Naive thymus-derived CD8-positive, alpha-beta T cell (primary cell): Measurements from ENCODE around the gene IRX5. TPM values are rescaled to one million over a fixed set of nuclear protein-coding genes. Genes with fewer than 3 reads are reported as not detected.

Experiments used
- ATAC-seq, 2 donors: fragments of 150-1000 bp; cut with Tn5 transposase in 1 of 2; sonication (Bioruptor Pico), chemical (Tn5 transposase) in 1 of 2; 1 replicate in 1 of 2; 2 replicates in 1 of 2; pipeline ENCODE4 v1.10.0; 2021; ENCODE audit warnings: mild to moderate bottlenecking in 2 of 2, moderate library complexity in 2 of 2
- POLR2A ChIA-PET: fragments of 350-600 bp; sonication (Branson Sonifier 250); formaldehyde crosslinking; loops from one replicate; lab custom pipeline; 2021; ENCODE audit warnings: antibody characterized with exemption; lab: Charles Lee
- DNase-seq, 10 donors: peaks; one replicate each; pipeline versions ENCODE4 v3.0.0 to v3.0.0-alpha.2; 2020 to 2022
- H3K27ac Mint-ChIP-seq, 10 donors: one replicate each; pipeline ENCODE4 v1.8.0; 2020 to 2022; ENCODE audit warnings: mild to moderate bottlenecking in 10 of 10, mixed read lengths in 10 of 10, moderate library complexity in 4 of 10, inconsistent platforms in 1 of 10
- H3K27me3 Mint-ChIP-seq, 5 donors: one replicate each; pipeline ENCODE4 v1.8.0; 2021 to 2022; ENCODE audit warnings: mixed read lengths in 5 of 5
- H3K36me3 Mint-ChIP-seq, 3 donors: one replicate each; pipeline ENCODE4 v1.8.0; 2020 to 2022; ENCODE audit warnings: mixed read lengths in 3 of 3, mild to moderate bottlenecking in 2 of 3, inconsistent platforms in 1 of 3
- H3K4me1 Mint-ChIP-seq, 4 donors: one replicate each; pipeline ENCODE4 v1.8.0; 2021 to 2022; ENCODE audit warnings: mixed read lengths in 4 of 4
- H3K4me3 Mint-ChIP-seq, 10 donors: one replicate each; pipeline ENCODE4 v1.8.0; 2020 to 2022; ENCODE audit warnings: mild to moderate bottlenecking in 10 of 10, mixed read lengths in 10 of 10, moderate library complexity in 6 of 10, inconsistent platforms in 1 of 10
- H3K9me3 Mint-ChIP-seq, 9 donors: one replicate each; pipeline ENCODE4 v1.8.0; 2020 to 2022; ENCODE audit warnings: mixed read lengths in 9 of 9, mild to moderate bottlenecking in 3 of 9, inconsistent platforms in 1 of 9, moderate library complexity in 1 of 9
- polyA plus RNA-seq, 3 donors: library from polyadenylated mRNA; unstranded; fragments of 300-500 nt; fragmentation: Illumina TruSeq; gene quantifications; one replicate each; pipeline ENCODE4 v1.2.3, GENCODE V29; 2021
- total RNA-seq, 8 experiments: library from RNA in 2 of 8; stranded (reverse) in 2 of 8; gene quantifications; one replicate each; pipeline ENCODE4 v1.2.3 and lab custom pipeline; 2021 to 2026

IRX5 gene
- total and polyA plus RNA-seq, 5 experiments from 2014 or later: not detected

GRCh38 chr16:54932021-54932660 lies 1.5 kb downstream of the IRX5 start:
- DNase-seq: no peak
- Mint-ChIP-seq H3K27me3 (peaks cover 36 to 87% (median 62%) of the 10 kb centered on the region in 5 donors), H3K9me3 (peaks cover 0 to 13% (median 3%) of the 10 kb centered on the region in 9 donors), H3K27ac (peak overlapping the region in 1 of 10 donors; percentile 63), H3K4me3 (peak overlapping the region; percentile 33 to 79 (median 64)), H3K4me1 (peaks cover 14 to 50% (median 47%) of the 10 kb centered on the region in 4 donors), H3K36me3 (peaks cover 0 to 21% (median 0%) of the 10 kb centered on the region in 3 donors)
- POLR2A ChIA-PET: interaction anchor here (0.6 kb wide), 1 partner anchor 21 kb away, joined by 3 read pairs; no protein-coding TSS in a partner anchor
- no peak for ATAC-seq

GRCh38 chr16:54932737-54933254 lies 2.1 kb downstream of the IRX5 start:
- Mint-ChIP-seq H3K36me3 (peaks cover 0 to 19% (median 0%) of the 10 kb centered on the region in 3 donors), H3K27me3 (peaks cover 31 to 86% (median 56%) of the 10 kb centered on the region in 5 donors), H3K4me3 (peak overlapping the region in 7 of 10 donors; percentile 22 to 79 (median 53)), H3K4me1 (peaks cover 14 to 49% (median 47%) of the 10 kb centered on the region in 4 donors), H3K9me3 (peaks cover 0 to 12% (median 0%) of the 10 kb centered on the region in 9 donors), H3K27ac (peak overlapping the region in 1 of 10 donors; percentile 63)
- DNase-seq: no peak
- POLR2A ChIA-PET: interaction anchor here (0.6 kb wide), 1 partner anchor 21 kb away, joined by 3 read pairs; no protein-coding TSS in a partner anchor
- no peak for ATAC-seq

GRCh38 chr16:54933281-54934011 lies 2.8 kb downstream of the IRX5 start:
- DNase-seq (no peak), ATAC-seq (no peak)
- Mint-ChIP-seq H3K36me3 (peaks cover 0 to 15% (median 0%) of the 10 kb centered on the region in 3 donors), H3K27me3 (peaks cover 28 to 86% (median 56%) of the 10 kb centered on the region in 5 donors), H3K4me1 (peaks cover 14 to 47% (median 44%) of the 10 kb centered on the region in 4 donors), H3K27ac (no peak overlapping the region), H3K4me3 (peak overlapping the region in 5 of 10 donors; percentile 6 to 41 (median 18)), H3K9me3 (peaks cover 0 to 12% (median 0%) of the 10 kb centered on the region in 9 donors)
- POLR2A ChIA-PET: no interaction called here

GRCh38 chr16:54934481-54935265 lies 4.0 kb downstream of the IRX5 start:
- peaks cover 0 to 12% (median 0%) of the 10 kb centered on the region in 3 donors for H3K36me3 Mint-ChIP-seq
- H3K4me3 Mint-ChIP-seq: peak overlapping the region in 1 of 10 donors; percentile 20
- peaks cover 9 to 45% (median 38%) of the 10 kb centered on the region in 4 donors for H3K4me1 Mint-ChIP-seq
- peak overlapping the region in 1 of 10 donors; percentile 91 for H3K27ac Mint-ChIP-seq
- H3K9me3 Mint-ChIP-seq: peaks cover 0 to 7% (median 0%) of the 10 kb centered on the region in 9 donors
- ATAC-seq (no peak), DNase-seq (no peak)
- peaks cover 30 to 92% (median 62%) of the 10 kb centered on the region in 5 donors for H3K27me3 Mint-ChIP-seq
- POLR2A ChIA-PET: no interaction called here

- H3K4me3 Mint-ChIP-seq: peak overlapping the region in 2 of 10 donors; percentile 4 to 14
- DNase-seq (no peak), ATAC-seq (no peak)
- H3K36me3 Mint-ChIP-seq: peaks cover 0 to 9% (median 0%) of the 10 kb centered on the region in 3 donors
- peaks cover 0 to 7% (median 0%) of the 10 kb centered on the region in 9 donors for H3K9me3 Mint-ChIP-seq
- no peak overlapping the region for H3K27ac Mint-ChIP-seq
- peaks cover 7 to 40% (median 32%) of the 10 kb centered on the region in 4 donors for H3K4me1 Mint-ChIP-seq
- POLR2A ChIA-PET: no interaction called here
- peaks cover 31 to 92% (median 60%) of the 10 kb centered on the region in 5 donors for H3K27me3 Mint-ChIP-seq
Observed at GRCh38 chr16:54935266-54935968, 4.8 kb downstream of the IRX5 start.

GRCh38 chr16:54936201-54936978 lies 5.7 kb downstream of the IRX5 start:
- peaks cover 41 to 98% (median 69%) of the 10 kb centered on the region in 5 donors for H3K27me3 Mint-ChIP-seq
- ATAC-seq: peak in 1 of 2 donors; percentile 48
- POLR2A ChIA-PET: no interaction called here
- no peak overlapping the region for H3K27ac Mint-ChIP-seq
- H3K9me3 Mint-ChIP-seq: peaks cover 0 to 7% (median 0%) of the 10 kb centered on the region in 9 donors
- H3K36me3 Mint-ChIP-seq: peaks cover 0 to 9% (median 0%) of the 10 kb centered on the region in 3 donors
- no peak for DNase-seq
- H3K4me1 Mint-ChIP-seq: peaks cover 7 to 39% (median 31%) of the 10 kb centered on the region in 4 donors
- H3K4me3 Mint-ChIP-seq: peak overlapping the region in 8 of 10 donors; percentile 29 to 66 (median 52)

- DNase-seq (no peak), ATAC-seq (peak in 1 of 2 donors; percentile 22)
- Mint-ChIP-seq H3K27ac (no peak overlapping the region), H3K4me3 (peak overlapping the region in 8 of 10 donors; percentile 29 to 66 (median 51)), H3K9me3 (peaks cover 0 to 7% (median 0%) of the 10 kb centered on the region in 9 donors), H3K36me3 (peaks cover 0 to 6% (median 0%) of the 10 kb centered on the region in 3 donors), H3K27me3 (peaks cover 44 to 98% (median 70%) of the 10 kb centered on the region in 5 donors), H3K4me1 (peaks cover 7 to 33% (median 28%) of the 10 kb centered on the region in 4 donors)
- POLR2A ChIA-PET: no interaction called here
Observed at GRCh38 chr16:54936979-54937670, 6.5 kb downstream of the IRX5 start.

- peaks cover 0 to 4% (median 0%) of the 10 kb centered on the region in 3 donors for H3K36me3 Mint-ChIP-seq
- H3K27ac Mint-ChIP-seq: no peak overlapping the region
- H3K4me1 Mint-ChIP-seq: peaks cover 5 to 28% (median 23%) of the 10 kb centered on the region in 4 donors
- POLR2A ChIA-PET: no interaction called here
- H3K27me3 Mint-ChIP-seq: peaks cover 43 to 98% (median 72%) of the 10 kb centered on the region in 5 donors
- peaks cover 0 to 7% (median 0%) of the 10 kb centered on the region in 9 donors for H3K9me3 Mint-ChIP-seq
- no peak for DNase-seq
- no peak for ATAC-seq
- peak overlapping the region in 6 of 10 donors; percentile 10 to 56 (median 40) for H3K4me3 Mint-ChIP-seq
Observed at GRCh38 chr16:54937671-54938211, 7.1 kb downstream of the IRX5 start.

GRCh38 chr16:54938212-54939028 lies 7.8 kb downstream of the IRX5 start:
- Mint-ChIP-seq H3K9me3 (peaks cover 0 to 7% (median 0%) of the 10 kb centered on the region in 9 donors), H3K27me3 (peaks cover 43 to 99% (median 75%) of the 10 kb centered on the region in 5 donors), H3K4me1 (peaks cover 5 to 28% (median 22%) of the 10 kb centered on the region in 4 donors), H3K36me3 (peaks cover 0 to 4% (median 0%) of the 10 kb centered on the region in 3 donors), H3K27ac (no peak overlapping the region), H3K4me3 (peak overlapping the region in 5 of 10 donors; percentile 10 to 41 (median 34))
- POLR2A ChIA-PET: no interaction called here
- DNase-seq (no peak), ATAC-seq (no peak)
